Activated T-cell treated with anti-CD3 and anti-CD28 coated beads for 24 hours (primary cell): ENCODE data around the gene ROBO2.

Experiments
- DNase-seq: peaks from one replicate; pipeline ENCODE4 v3.0.0-alpha.2; 2020; ENCODE audit warnings: low read depth

The ROBO2 gene

GRCh38 chr3:77414881-77415280 is 375.0 kb downstream of the ROBO2 start:
- DNase-seq, result no peak

- no peak for DNase-seq
Measured at GRCh38 chr3:77420336-77420735, 380.4 kb downstream of the ROBO2 start.

GRCh38 chr3:77421916-77422315 is 382.0 kb downstream of the ROBO2 start:
- DNase-seq, result no peak

- DNase-seq, result no peak
Measured at GRCh38 chr3:77426531-77426930, 386.6 kb downstream of the ROBO2 start.

- no peak for DNase-seq
Measured at GRCh38 chr3:77427528-77427927, 387.6 kb downstream of the ROBO2 start.

- no peak for DNase-seq
Measured at GRCh38 chr3:77436908-77437307, 397.0 kb downstream of the ROBO2 start.

GRCh38 chr3:77446084-77446483 is 406.2 kb downstream of the ROBO2 start:
- DNase-seq, result no peak

- no peak for DNase-seq
Measured at GRCh38 chr3:77446761-77447160, 406.9 kb downstream of the ROBO2 start.

GRCh38 chr3:77449459-77450350 is 409.8 kb downstream of the ROBO2 start:
- DNase-seq, result no peak

- no peak for DNase-seq
Measured at GRCh38 chr3:77456431-77456830, 416.5 kb downstream of the ROBO2 start.

GRCh38 chr3:77456906-77457305 is 417.0 kb downstream of the ROBO2 start:
- no peak for DNase-seq

GRCh38 chr3:77459926-77460325 is 420.0 kb downstream of the ROBO2 start:
- no peak for DNase-seq

GRCh38 chr3:77460326-77460725 is 420.4 kb downstream of the ROBO2 start:
- no peak for DNase-seq

- no peak for DNase-seq
Measured at GRCh38 chr3:77462951-77463350, 423.1 kb downstream of the ROBO2 start.

- no peak for DNase-seq
Measured at GRCh38 chr3:77464111-77464688, 424.3 kb downstream of the ROBO2 start.

GRCh38 chr3:77466562-77467115 is 426.7 kb downstream of the ROBO2 start:
- no peak for DNase-seq

- DNase-seq, result no peak
Measured at GRCh38 chr3:77467702-77468625, 428.1 kb downstream of the ROBO2 start.

- no peak for DNase-seq
Measured at GRCh38 chr3:77468626-77469020, 428.7 kb downstream of the ROBO2 start.

GRCh38 chr3:77475507-77475906 is 435.6 kb downstream of the ROBO2 start:
- no peak for DNase-seq

GRCh38 chr3:77479021-77479420 is 439.1 kb downstream of the ROBO2 start:
- no peak for DNase-seq

- no peak for DNase-seq
Measured at GRCh38 chr3:77489216-77489615, 449.3 kb downstream of the ROBO2 start.

- no peak for DNase-seq
Measured at GRCh38 chr3:77491961-77492360, 452.1 kb downstream of the ROBO2 start.
